NCI-H524 treated with DMSO at 0.1 percent for 48 hours (cell line): ENCODE measurements around the gene ALG1L2.
"Not testable (repeated sequence)": the region's sequence is repeated elsewhere in the genome, so short reads cannot be mapped to it uniquely, and the experiment has no call there.

Experiments
- DNase-seq: peaks from one replicate; lab custom pipeline; 2025; lab: John Stamatoyannopoulos, UW

ALG1L2 gene

DNA sequence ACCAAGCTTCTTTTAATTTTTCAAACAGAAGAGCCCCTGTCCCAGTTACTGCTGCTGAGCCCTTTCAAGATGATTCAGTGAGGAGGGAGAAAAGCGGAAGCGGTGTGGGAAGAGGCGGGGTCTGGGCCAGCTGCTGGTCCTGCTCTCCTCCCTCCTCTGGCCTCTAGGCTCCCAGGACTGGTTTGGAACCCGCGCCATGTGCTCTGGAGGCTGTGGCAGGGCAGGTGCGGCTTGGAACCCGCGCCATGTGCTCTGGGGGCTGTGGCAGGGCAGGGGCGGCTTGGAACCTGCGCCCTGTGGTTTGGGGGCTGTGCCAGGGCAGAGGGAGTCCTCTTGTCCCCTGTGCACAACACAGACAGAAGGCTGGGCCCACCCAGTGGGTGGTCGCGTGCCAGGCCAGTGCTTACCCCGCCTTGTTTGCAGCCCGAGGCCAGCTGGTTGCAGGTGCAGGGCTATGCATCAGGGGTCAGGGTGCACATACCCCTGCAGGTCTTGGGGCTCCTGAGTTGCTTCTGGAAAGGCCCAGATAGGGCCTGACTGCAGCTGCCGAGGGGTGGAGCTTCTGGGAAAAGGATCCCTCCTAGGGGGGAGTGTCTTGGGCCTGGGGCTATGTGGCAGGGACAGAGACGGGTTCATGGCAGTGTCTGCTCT, 12.2 kb downstream of the ALG1L2 start:
- DNase-seq: no peak

DNA sequence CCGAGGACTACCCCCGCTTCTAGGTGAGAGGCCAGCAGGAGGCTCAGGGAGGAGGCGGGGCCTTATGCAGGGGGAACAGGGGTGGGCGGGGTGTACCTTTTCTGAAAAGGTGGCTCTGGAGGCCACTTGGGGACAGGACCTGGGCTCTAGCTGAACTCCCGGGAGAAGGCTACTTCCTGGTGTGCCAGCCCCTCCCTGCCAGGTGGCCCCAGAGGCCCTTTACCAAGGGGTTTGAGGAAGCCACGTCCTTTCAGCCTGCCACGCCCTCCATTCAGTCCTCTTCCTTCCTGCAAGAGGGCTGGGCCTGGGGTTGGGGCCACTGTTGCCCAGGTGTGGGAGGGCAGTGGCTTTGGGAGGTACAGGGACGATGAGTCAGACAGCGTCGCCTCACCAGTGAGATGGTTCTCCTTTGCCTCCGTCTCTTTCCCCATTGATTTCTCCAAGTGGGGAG, 12.9 kb downstream of the ALG1L2 start:
- DNase-seq: not testable (repeated sequence)

GRCh38 chr3:130095858-130096257, 14.2 kb downstream of the ALG1L2 start:
- not testable (repeated sequence) for DNase-seq

DNA sequence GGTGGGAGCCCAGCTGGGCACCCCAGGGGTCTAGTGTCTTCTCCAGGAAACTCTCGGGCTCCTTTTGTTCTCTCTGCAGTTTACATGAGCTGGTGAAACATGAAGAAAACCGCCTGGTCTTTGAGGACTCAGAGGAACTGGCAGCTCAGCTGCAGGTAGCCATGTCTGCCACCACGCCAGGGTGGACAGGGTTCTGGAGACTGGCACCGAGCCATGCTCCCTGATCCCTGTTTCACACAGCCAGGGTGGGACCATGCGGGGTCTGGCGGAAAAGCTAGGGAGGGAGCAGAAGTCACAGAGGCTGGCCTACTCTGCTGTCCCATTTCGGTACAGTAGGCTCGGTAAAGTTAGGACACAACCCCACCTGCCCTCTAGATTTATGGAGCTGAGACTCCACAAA, 15.5 kb downstream of the ALG1L2 start:
- DNase-seq: not testable (repeated sequence)

DNA sequence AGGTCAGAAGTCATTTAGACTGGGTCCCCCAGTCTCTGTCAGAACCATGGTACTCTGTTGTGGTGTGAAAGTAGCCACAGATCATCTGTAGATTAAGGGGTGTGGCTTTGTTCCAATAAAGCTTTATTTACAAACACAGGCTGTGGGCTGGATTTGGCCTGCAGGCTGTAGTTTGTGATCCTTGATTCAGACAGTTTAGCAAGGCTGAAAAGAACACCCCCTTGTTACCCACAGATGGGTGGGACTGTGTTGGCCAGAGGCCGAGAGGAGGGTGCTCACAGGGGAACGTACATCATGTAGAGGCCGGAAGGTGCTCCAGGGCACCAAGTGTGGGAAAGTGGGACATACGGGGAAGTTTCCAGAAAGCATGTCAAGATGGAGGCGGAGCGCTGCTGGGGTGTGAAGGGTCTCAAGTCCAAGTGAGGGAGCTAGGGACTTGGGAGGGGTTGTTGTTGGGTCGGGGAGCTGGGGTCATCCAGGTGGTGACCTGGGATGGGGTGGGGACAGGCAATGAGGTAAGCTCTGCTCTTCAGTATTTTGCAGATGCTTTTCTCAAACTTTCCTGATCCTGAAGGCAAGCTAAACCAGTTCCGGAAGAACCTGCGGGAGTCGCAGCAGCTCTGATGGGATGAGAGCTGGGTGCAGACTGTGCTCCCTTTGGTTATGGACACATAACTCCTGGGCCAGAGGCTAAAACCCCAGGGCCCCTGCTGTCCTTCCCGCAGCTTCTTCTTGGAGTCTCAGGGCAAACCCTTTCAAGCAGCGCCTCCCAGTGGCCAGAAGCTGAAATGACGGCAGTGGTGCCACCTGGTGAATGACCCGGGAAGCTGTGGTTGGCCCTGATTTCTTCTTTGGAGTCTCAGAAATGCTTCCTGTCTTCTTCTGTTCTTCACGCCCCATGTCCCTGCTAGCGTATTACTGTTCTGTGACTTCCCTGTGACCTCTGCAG, 16.3 kb downstream of the ALG1L2 start:
- DNase-seq: not testable (repeated sequence)

DNA sequence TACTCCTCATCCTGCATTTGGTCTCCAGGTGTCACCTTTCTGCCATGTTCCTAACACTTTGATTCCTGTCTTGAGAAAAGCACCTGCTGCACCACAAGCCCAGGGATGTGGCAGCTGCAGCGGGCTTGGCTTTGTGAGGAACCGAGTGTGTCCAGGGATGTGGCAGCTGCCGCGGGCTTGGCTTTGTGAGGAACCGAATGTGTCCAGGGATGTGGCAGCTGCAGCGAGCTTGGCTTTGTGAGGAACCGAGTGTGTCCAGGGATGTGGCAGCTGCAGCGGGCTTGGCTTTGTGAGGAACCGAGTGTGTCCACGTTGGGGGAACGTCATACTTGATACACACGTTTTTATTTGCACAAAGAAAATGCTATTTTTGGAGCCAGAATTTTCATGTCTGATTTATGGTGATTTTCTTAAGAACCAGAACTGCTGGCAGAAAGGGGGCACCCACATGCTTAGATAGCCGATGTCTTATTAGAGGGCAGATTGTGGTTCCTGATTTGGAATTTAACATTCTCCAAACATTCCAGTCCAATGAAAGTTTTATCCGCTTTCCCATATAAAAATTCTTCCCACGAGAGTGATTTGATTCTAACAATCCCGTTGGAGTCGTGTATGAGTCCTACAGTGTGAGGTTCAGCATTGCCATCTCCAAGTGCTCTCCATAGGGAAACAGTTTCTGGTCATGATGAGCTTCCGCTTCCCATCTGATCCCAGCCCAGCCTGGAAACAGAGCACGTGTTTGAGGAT, 17.2 kb downstream of the ALG1L2 start:
- not testable (repeated sequence) for DNase-seq

DNA sequence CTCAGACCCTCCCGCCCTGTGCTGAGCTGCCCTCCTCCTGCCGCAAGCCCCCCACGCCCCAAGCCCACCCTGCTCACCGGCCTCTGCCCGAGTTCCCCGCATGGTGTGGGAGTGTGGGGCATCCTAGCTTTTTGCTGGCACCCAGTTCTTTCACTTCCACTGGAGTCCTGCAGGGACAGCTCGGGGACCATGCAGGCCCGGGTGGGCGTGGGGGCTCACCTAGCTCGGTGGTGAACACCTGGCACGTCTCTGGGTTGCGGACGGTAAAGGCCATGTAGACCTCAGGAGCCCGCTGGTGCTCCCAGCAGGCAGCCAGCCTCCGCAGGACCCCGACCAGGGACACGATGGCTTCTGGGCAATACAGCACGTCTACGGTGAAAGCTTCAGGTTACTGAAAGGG, 20.9 kb downstream of the ALG1L2 start:
- DNase-seq: not testable (repeated sequence)

DNA sequence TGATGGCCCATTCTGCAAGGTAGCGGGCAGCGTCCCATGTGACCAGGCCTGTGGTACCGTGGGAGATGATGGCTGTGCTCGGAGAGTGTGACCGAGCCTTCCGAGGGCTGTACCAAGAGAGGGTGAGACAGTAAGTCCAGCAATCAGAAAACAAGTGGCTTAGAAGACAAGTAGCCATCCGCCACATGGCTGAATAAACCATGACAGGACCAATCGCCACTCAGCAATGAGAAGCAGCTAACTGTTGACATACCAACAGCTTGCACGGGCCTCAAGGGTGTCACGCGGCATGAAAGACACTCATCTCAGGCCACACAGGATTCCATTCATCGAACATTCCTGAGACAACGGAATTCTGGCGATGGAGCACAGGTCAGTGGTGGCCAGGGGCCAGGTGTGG, 22.6 kb downstream of the ALG1L2 start:
- DNase-seq: not testable (repeated sequence)

GRCh38 chr3:130107333-130107995, 25.8 kb downstream of the ALG1L2 start:
- DNase-seq: peak; percentile 86

DNA sequence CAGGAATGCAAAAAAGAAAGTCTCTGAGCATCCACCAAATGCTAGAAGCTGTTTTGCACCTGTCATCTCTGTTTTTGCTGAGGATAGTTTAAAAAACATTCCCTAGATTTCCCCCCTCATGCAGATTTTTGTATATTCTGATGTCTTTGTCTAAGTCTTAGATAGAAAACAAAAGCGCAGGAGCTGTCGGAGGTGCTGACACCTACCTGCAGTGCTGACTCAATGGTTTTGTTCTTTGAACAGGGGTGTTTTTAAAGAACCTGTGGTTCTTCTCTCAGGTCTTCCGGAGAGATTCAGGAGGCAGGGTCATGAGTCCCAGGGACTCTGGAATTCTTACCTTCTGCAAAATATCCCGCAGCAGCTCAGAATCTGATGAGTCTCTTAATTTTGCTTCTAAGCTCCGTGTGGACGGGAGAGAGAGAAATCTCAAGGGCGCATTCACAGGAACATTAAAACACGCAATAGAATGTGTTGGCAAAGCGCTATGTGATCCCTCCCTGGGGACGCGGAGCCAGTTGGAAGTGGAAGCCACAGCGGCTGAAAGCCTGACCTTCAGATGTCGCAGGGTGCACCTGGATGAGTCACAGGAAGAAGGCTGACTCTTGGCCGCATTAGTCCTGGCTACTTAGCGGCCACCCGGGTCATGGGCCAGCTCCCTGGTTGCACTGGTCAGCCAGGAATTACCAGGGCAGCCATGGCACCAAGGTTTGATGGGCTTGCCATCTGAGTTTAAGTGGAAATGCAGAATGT, 27.4 kb downstream of the ALG1L2 start:
- DNase-seq: not testable (repeated sequence)

DNA sequence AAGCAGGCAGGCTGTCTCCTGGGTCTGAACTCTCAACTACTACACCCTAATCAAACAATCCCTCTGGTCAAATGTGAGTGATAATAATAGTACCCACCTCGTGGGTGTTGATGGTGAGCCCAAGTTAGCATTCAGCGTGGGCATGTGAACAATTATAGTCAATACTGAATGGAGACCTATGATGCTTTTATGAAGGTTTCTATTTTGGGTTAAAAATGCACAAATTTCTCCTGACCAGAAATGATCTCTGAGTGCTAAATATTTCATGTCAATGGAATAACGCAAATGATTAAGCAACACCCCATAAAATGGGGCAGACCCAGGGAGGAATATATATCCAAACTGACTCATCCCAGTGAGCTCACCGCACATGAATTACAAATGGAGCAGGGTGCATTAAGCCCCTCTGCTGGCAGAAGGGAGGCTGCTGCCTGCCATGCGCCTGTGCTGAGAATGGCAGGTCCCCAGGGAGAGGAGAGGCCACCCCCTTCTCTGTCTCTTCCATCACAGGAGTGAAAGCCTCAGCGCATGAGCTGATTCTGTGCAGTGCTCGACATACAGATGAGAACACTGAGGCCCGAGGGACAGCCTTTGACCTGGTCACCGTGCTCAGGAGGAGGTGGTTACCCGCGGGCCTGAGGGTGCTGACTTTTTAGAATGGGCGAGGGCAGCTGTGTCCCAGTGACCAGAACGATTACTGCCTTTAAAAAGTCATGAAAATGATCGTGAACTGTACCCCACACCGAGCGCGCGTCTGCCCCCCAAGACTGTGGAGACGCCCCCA, 28.9 kb downstream of the ALG1L2 start:
- not testable (repeated sequence) for DNase-seq

DNA sequence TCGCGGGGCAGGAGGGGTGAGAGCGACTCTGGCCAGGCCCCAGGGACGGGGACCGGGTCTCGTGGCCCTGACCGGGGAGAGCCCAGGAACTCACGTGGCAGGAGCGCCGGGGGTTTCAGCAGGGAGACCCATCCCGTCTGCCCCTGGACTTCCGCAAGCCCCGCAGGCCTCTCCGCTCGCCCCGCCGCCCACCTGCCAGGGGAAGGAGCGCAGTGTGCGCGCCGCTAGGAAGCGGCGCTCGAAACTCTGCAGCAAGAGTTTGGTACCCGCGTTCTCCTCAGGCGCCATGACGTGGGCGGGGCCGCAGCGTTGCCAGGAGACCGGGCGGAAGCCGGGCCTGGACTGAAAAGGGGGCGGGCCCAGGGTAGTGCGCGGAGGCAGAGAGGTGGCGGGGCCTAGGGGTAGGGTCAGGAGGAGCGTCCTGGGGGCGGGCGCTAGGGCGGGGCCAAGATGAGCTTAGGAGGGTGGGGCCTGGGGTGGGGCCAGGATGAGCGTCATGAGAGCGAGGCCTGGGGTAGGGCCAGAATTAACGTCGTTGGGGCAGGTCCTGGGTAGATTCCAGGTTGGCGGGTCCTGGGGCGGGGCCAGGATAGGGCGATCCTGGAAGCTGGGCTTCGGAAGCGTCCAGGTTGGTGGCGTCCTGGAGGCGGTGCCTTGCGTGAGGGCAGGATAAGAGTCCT, 29.7 kb downstream of the ALG1L2 start:
- DNase-seq: peak; percentile 93

GRCh38 chr3:130111865-130112747, 30.5 kb downstream of the ALG1L2 start:
- DNase-seq: not testable (repeated sequence)

GRCh38 chr3:130112748-130113073, 31.1 kb downstream of the ALG1L2 start:
- not testable (repeated sequence) for DNase-seq

- not testable (repeated sequence) for DNase-seq
Measured at GRCh38 chr3:130115400-130115799, 33.8 kb downstream of the ALG1L2 start.

DNA sequence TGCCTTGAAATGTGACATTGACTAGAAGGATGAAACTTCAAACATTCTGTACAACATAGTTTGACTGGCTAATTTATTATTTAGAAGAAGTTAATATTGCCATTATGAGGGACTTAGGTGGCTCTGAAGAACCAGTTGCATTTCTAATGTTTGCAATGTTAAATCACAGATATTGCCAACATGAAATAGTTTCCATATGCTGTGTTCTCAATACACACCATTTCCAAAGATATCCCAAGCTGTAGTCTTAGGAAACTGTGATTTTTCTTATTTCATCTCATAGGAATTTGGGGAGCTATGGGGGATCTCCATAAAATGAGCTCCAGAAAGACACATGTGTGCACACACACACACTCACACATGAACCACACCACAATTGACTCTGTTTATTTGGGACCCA, 36.3 kb downstream of the ALG1L2 start:
- DNase-seq: no peak

- peak; percentile 61 for DNase-seq
Measured at GRCh38 chr3:130119824-130120223, 38.2 kb downstream of the ALG1L2 start.

DNA sequence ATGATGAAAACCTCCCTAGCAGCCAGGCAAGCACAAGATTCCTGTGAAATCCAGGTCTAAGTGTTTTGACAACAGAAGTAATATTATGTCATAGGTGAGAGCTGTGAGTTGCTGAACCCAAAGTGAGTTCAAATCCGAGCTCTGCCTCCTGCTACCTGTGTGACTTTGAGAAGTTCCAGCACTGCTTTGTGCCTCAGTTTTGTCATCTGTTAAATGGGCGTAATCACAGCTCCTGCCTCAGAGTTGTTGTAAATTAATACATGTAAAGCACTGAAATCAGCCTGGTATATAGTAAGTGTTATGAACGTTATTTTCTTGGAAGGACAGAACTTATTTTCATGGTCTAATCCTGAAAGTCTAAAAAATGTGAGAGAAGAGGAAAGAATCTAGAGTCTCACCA, 38.7 kb downstream of the ALG1L2 start:
- not testable (repeated sequence) for DNase-seq
